HG03039 (cell line): ENCODE measurements around the gene HNRNPC.
"Not testable (repeated sequence)": the region's sequence is repeated elsewhere in the genome, so short reads cannot be mapped to it uniquely, and the experiment has no call there.

Experiments
- ATAC-seq: cut with Tn5 transposase; IDR thresholded peaks from one replicate; pipeline ENCODE4 v1.9.1; 2021; ENCODE audit warnings: mild to moderate bottlenecking, moderate library complexity; ENCODE audit not compliant: unreplicated experiment

The HNRNPC gene

GRCh38 chr14:21197418-21198205, 71.6 kb downstream of the HNRNPC start:
- ATAC-seq: no peak

GRCh38 chr14:21194597-21194996, 74.6 kb downstream of the HNRNPC start:
- no peak for ATAC-seq

GRCh38 chr14:21192875-21193535, 76.2 kb downstream of the HNRNPC start:
- ATAC-seq: no peak

- no peak for ATAC-seq
Observed at GRCh38 chr14:21192447-21192822, 76.8 kb downstream of the HNRNPC start.

- ATAC-seq: peak; percentile 89
Observed at GRCh38 chr14:21191809-21192446, 77.3 kb downstream of the HNRNPC start.

- no peak for ATAC-seq
Observed at GRCh38 chr14:21191261-21191808, 77.9 kb downstream of the HNRNPC start.

GRCh38 chr14:21185491-21185890, 83.8 kb downstream of the HNRNPC start:
- no peak for ATAC-seq

GRCh38 chr14:21184254-21184653, 85.0 kb downstream of the HNRNPC start:
- no peak for ATAC-seq

- ATAC-seq: no peak
Observed at GRCh38 chr14:21182166-21182565, 87.1 kb downstream of the HNRNPC start.

- no peak for ATAC-seq
Observed at GRCh38 chr14:21171128-21171527, 98.1 kb downstream of the HNRNPC start.

GRCh38 chr14:21169573-21169972, 99.7 kb downstream of the HNRNPC start:
- no peak for ATAC-seq

GRCh38 chr14:21168055-21168454, 101.2 kb downstream of the HNRNPC start:
- no peak for ATAC-seq

GRCh38 chr14:21165670-21166069, 103.6 kb downstream of the HNRNPC start:
- ATAC-seq: not testable (repeated sequence)

GRCh38 chr14:21165002-21165605, 104.1 kb downstream of the HNRNPC start:
- ATAC-seq: not testable (repeated sequence)

GRCh38 chr14:21163871-21164291, 105.4 kb downstream of the HNRNPC start:
- ATAC-seq: no peak

GRCh38 chr14:21162081-21162480, 107.2 kb downstream of the HNRNPC start:
- no peak for ATAC-seq

- no peak for ATAC-seq
Observed at GRCh38 chr14:21160061-21160610, 109.1 kb downstream of the HNRNPC start.
